ENCODE results near the gene PLSCR1. TPM values are rescaled to one million over a fixed set of nuclear protein-coding genes. Genes with fewer than 3 reads are reported as not detected.
"Not testable (repeated sequence)": the region's sequence is repeated elsewhere in the genome, so short reads cannot be mapped to it uniquely, and the experiment has no call there.

The PLSCR1 gene
- total and polyA plus RNA-seq, 2 experiments from 2014 or later = 62.7 to 78.3 TPM

- no peak for TF ChIP-seq NANOG (IDR thresholded peaks at IDR 0.05; ENCODE audit: borderline replicate concordance)
- no peak for TF ChIP-seq EZH2phosphoT487 (IDR thresholded peaks at IDR 0.05; ENCODE audit: unreplicated experiment)
- TF ChIP-seq CTCF (conservative IDR thresholded peaks at IDR 0.05; ENCODE audit: low read depth in 2 of 2) = no peak
These were observed 20.9 kb downstream of the PLSCR1 start (continued) for GRCh38 chr3:146523531-146523930.

GRCh38 chr3:146522174-146523158 lies 21.9 kb downstream of the PLSCR1 start:
- H3K36me3 ChIP-seq (ENCODE audit: insufficient read depth); H3K79me2 ChIP-seq (replicated peaks; ENCODE audit: insufficient read depth); ATAC-seq; H3K27me3 ChIP-seq (ENCODE audit: insufficient read depth); H4K20me1 ChIP-seq (replicated peaks; ENCODE audit: insufficient read depth); H3K9me3 Mint-ChIP-seq; H3K27me3 Mint-ChIP-seq (ENCODE audit: insufficient read depth, low read depth, poor library complexity); H3F3A ChIP-seq (replicated peaks; ENCODE audit: low read depth); H3K9me2 ChIP-seq (ENCODE audit: insufficient read depth); H2AFZ ChIP-seq: not testable (repeated sequence)
- peak overlapping the region; percentile 94 for H3K27ac ChIP-seq (ENCODE audit: low read depth)
- H3K4me3 ChIP-seq = peak overlapping the region; percentile 39
- Mint-ChIP-seq H3K4me1 (peaks cover 29% of the 10 kb centered on the region), H3K4me3 (peak overlapping the region; percentile 37; the same call in 1 of the 3 replicates), H3K27ac (peak overlapping the region; percentile 87), H3K36me3 (ENCODE audit: low read depth) (peaks cover 12% of the 10 kb centered on the region; the same call in 2 of the 3 replicates)
- peak; percentile 41 for DNase-seq (ENCODE audit: low spot score)
- H3K4me1 ChIP-seq (ENCODE audit: insufficient read depth) = peaks cover 28% of the 10 kb centered on the region
- H3K4me2 ChIP-seq = peak overlapping the region; percentile 74
- peak; percentile 77; the same call in 1 of the 2 replicates for TF ChIP-seq NANOG (IDR thresholded peaks at IDR 0.05; ENCODE audit: borderline replicate concordance)

GRCh38 chr3:146521394-146521793 lies 23.0 kb downstream of the PLSCR1 start:
- no peak overlapping the region for H3K27ac Mint-ChIP-seq
- H4K20me1 ChIP-seq (replicated peaks; ENCODE audit: insufficient read depth) = no peaks in the 10 kb centered on the region
- H3K36me3 Mint-ChIP-seq (ENCODE audit: low read depth) = peaks cover 9% of the 10 kb centered on the region; the same call in 1 of the 3 replicates
- H3K4me3 Mint-ChIP-seq = no peak overlapping the region
- DNase-seq (ENCODE audit: low spot score) (no peak), ATAC-seq (no peak)
- H3K9me3 Mint-ChIP-seq = no peaks in the 10 kb centered on the region
- H3K79me2 ChIP-seq (replicated peaks; ENCODE audit: insufficient read depth) = no peaks in the 10 kb centered on the region
- H3K27me3 ChIP-seq (ENCODE audit: insufficient read depth) = no peaks in the 10 kb centered on the region
- no peaks in the 10 kb centered on the region for H3K36me3 ChIP-seq (ENCODE audit: insufficient read depth)
- H3K4me1 Mint-ChIP-seq = peaks cover 29% of the 10 kb centered on the region
- H3K27ac ChIP-seq (ENCODE audit: low read depth) = no peak overlapping the region
- peak overlapping the region; percentile 74; the same call in 1 of the 2 replicates for H3K4me2 ChIP-seq
- H3K9me2 ChIP-seq (ENCODE audit: insufficient read depth) = no peaks in the 10 kb centered on the region
- H3K27me3 Mint-ChIP-seq (ENCODE audit: insufficient read depth, low read depth, poor library complexity) = no peaks in the 10 kb centered on the region
- no peaks in the 10 kb centered on the region for H3F3A ChIP-seq (replicated peaks; ENCODE audit: low read depth)
- H2AFZ ChIP-seq = no peak overlapping the region
- no peak overlapping the region for H3K4me3 ChIP-seq
- peaks cover 28% of the 10 kb centered on the region for H3K4me1 ChIP-seq (ENCODE audit: insufficient read depth)
- TF ChIP-seq EZH2 (IDR thresholded peaks at IDR 0.05; ENCODE audit: low read depth, unreplicated experiment) = no peak
- TF ChIP-seq NANOG (IDR thresholded peaks at IDR 0.05; ENCODE audit: borderline replicate concordance) = no peak
- no peak for TF ChIP-seq POLR2AphosphoS5 (IDR thresholded peaks at IDR 0.05; ENCODE audit: low read depth)
- TF ChIP-seq CREB1 (CRISPR knock-in tag; IDR thresholded peaks at IDR 0.05; ENCODE audit: low read depth) = no peak
- TF ChIP-seq ZNF114 (CRISPR knock-in tag; IDR thresholded peaks at IDR 0.05) = no peak
- TF ChIP-seq CTCF (conservative IDR thresholded peaks at IDR 0.05; ENCODE audit: low read depth in 2 of 2) = no peak
- no peak for TF ChIP-seq JUNB (IDR thresholded peaks at IDR 0.05; ENCODE audit: unreplicated experiment)
- TF ChIP-seq ZNF331 (CRISPR knock-in tag; IDR thresholded peaks at IDR 0.05; ENCODE audit: low read depth) = no peak
